Esophagus mucosa (tissue), 1 donor: ENCODE measurements around the gene C4orf50. TPM values are rescaled to one million over a fixed set of nuclear protein-coding genes. Genes with fewer than 3 reads are reported as not detected.
"Not testable (repeated sequence)": the region's sequence is repeated elsewhere in the genome, so short reads cannot be mapped to it uniquely, and the experiment has no call there.

Source experiments
- ATAC-seq: fragments of 200-7000 bp; cut with Tn5 transposase; one replicate; pipeline ENCODE4 v1.9.1; 2020
- total RNA-seq: library from RNA; stranded (reverse); gene quantifications from one replicate; pipeline ENCODE4 v1.2.4, GENCODE V29; 2023
- donor health status: DM: yes; HTN: yes; CAD: no.

Gene C4orf50
- total RNA-seq, 1 donor from 2014 or later = 0.04 TPM

DNA sequence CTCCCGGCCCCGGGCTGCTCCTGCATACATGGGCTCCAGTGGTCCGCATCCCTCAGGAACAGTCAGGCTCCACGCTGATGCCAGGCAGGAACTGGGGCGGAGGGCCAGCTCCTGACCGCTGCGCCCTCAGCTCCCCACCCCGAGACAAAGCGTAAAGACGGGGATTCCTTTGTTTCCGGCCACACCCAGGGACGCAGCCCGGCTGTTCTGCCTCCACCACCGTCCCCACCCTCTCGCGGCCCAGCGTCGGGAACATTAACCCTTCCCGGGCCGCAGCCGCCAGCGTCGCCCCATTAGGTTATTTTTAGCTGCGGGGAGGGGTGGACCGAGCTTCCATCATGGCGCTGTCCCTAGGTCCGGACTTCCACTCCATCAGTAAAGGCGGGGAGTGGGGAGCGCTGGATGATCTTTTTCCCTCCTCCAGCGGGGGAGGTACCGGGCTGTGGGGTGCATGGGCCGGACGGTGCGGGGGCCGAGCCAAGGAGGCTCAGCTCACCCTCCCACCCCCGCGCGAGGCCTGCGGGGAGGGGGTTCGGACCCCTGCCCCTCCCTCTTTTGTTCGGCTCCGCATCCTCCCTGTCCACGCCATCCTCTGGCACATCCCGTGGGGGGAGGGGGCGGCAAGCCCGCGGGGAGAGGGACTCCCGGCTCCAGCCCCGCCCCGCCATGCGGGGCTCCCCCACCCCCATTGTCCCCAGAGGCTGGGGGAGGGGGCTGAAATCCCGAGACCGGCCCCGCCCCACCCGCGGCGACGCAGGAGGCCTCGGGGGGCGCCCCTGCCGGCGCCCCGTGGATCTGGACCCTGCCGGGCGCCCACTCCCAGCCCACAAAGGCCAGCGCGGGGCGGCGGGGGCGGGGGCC, 130.6 kb downstream of the C4orf50 start:
- peak; percentile 15 for ATAC-seq

DNA sequence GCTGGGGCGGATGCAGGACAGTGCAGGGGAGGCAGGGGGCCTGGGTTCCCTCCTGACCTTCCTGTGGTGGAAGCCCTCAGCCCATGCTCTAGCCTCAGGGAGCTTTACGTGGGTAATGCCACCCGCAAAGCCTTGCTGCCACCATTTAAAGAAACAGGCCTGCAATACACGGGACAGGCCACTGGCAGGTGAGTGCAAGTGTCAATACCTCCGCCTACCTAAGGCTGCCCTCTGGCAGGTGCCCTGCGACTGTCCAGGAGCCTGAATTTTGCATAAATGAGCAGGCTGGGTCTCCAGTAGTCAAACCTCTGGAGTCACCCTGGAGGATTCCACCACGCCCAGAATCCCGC, 131.2 kb downstream of the C4orf50 start:
- peak; percentile 3 for ATAC-seq

DNA sequence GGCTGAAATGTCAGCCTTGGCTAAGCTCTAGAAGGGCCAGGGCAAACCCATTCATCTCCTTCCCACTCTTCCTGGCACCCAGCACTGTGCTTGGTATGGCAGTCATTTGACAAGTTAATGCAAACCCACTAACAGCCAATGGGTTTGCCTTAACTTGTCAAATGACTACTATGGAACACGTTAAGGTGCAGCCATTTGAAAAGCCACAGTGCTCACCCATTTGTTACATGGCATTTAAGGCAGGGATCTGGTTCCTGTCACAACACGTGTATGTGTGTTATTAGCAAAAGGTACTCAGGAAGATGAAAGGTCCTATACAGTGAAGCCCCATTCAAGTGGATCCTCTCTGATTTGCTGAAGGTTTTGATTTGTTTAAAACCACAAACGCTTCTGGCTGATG, 132.5 kb downstream of the C4orf50 start:
- peak; percentile 67 for ATAC-seq

DNA sequence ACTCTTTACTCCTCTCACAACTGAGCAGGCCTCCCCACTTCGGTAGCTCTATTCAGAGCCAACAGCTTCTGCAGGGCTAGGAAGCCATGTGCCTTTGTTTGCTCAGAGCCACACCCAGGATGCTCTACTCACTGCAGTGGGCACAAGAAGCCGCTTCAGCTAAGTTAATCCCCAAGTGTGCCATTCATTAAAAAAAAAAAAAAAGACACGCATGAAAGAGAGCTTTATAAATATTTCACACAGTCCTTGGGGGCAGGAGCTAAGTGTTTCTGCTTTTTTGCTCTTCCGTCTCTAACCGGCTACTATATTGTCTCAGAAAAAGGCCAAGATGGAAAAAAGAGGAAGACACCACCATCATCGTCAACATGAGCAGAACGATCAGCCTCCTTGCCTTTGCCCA, 133.4 kb downstream of the C4orf50 start:
- ATAC-seq = no peak

DNA sequence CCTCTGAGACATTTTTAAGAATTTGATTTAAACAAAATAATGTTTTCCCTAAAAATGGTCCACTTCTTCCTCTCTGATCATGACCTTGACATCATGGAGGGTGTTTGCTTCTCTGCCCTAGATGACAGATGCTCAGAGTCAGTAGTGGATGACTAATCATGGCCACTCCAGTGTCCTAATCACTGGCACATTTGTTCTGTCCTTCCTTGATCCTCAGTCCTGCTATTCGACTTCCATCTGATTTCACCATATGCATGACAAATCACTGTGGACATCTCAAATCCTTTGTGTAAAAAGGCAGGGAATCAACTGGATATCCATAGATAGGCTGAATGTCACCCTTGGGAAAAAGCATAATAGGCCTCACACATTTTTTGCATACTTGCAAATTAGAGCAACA, 134.3 kb downstream of the C4orf50 start:
- peak; percentile 45 for ATAC-seq

DNA sequence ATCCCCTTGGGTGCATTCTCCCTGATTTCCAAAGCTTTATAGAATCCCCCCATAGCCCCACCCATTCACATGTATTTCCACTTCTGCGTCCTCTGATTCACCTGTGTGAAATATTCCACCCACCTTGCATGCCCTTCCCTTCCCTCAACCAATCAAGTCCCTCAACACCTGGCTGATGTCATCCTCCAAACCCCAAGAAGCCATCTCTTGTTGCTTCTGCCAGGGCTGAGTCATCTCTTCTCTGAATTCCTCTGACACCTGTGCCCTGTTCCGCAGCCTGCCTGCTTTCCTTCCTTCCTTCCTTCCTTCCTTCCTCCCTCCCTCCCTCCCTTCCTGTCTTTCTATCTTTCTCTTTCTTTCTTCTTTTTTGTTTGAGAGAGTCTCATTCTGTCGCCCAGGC, 135.3 kb downstream of the C4orf50 start:
- peak; percentile 73 for ATAC-seq

DNA sequence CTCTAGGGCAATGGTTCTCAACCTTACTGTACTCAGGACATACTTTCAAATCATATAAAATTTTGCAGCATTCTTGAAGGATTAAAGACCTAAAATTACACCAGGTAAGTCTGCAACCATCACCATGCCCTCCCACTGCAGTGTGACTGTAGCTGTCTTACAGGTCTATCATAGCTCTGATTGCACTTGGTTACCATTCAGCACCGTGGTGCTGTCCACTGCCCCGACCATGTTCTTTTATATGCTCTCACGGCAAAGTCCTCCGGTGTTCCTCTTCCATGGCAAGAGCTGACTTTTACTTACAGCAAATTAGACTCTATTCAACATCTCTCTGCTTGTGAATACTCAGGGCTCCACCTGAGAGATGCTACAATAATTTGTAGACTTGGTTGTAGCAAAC, 136.9 kb downstream of the C4orf50 start:
- ATAC-seq = no peak

DNA sequence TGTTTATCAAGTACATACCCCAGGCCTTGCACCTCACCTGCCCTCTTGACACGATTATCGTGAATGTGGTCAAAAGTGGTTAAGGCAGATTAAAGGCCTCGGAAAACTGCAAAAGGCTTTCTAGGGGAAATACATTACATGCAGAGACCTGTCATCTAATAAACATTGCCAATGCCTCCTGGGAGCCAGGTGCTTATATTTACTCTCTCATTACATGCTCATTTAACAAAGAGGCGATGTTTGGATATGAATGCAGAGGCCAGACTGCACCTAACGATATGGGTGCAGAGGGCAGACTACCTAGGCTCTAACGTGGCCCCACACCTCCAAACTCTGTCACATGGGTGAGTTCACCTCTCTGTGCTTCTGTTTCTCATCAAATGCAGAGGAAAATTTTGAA, 139.9 kb downstream of the C4orf50 start:
- ATAC-seq = no peak

DNA sequence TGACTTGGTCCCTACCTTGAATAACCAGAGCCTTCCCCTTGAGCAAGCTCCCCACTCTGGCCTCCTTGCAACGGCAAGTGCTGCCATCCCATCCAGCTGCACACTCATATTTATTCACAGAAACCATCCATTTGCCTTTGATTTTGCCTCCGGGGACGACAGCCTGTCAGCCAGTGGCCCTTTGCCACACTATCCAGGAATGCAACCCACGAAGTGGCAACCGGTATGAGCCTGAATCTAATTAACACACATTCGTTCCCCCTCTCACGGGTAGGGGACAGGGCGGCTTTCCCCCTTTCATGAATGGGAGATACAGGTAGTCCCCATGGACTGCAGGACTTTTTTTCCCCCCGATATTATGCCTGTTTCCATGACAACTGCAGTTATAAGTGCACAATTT, 140.8 kb downstream of the C4orf50 start:
- no peak for ATAC-seq

DNA sequence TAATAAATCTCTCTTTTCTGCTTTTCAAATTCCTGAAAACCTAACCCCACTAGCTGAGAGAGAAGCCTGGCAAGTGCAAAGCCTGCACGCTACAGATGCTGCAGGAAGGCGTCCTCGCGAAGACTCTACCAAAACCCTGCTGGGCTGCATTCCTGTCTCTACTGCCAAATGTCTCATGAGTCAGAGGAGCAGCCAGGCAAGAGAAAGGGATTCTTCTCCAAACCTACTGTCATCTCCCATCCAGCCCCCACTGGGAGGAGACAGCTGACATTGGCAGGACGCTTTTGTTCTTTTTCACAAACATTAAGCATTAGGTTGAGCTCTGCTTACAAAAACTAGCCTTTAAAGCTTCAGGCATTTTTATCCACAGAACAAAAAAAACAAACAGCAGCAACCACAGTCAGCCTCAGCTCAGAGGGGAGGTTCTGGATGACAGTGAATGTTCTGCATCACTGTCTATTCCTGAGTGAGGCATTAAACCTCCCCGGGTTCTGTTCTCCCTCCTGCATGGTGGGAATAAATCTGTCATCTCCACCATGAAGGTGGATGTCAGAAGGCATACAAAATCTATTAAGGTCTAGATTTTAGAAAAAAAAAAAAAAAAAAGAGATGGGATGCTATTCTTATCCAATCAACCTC, 143.3 kb downstream of the C4orf50 start:
- peak; percentile 80 for ATAC-seq

DNA sequence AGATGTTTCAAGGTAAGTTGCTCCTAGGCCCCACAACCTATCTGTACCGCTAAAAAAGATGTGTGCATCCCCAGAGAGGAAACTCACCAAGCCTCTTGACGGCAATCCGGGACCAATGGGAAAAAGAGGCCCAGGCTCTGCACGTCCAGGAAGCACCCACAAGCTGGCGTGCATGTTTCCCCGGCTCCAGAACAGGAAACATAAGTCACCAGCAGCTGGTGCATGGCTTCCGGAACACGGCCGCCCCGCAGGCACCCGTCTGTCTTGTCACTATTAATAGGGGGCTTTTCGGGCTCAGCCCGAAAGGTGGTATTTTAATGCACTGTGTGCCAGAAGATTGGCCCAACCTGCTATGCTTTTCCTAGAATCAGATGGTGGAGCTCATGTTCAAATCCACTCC, 147.5 kb downstream of the C4orf50 start:
- no peak for ATAC-seq

DNA sequence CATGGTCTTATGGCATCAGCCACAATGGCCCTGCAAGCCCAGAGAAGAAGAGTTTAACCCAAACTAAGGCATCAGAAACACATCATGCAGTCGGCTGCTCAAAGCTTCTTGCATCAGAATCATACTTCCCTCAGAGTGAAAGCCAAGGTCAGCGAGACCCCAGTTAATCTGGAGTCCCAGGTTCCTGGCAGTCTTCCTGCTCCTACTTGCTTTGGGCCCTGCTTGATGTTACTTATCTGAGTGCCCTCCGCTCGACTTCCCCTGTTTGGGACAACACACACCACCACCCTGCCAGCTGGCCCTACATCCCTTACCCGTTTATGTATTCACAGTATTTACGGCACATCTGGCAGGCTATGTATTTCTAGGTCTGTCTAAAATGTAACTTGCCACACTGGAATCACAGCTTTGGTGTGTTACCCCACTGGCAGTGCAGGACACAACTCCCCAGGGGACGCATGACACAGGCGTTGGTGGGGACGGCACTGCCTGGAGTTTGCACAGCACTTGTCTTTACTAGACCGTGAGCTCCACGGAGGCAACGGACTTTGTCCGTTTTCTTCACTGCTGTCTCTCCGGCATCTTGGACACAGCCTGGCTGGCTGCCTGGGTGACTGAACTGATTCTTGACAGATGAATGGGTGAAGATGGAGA, 148.1 kb downstream of the C4orf50 start:
- no peak for ATAC-seq

DNA sequence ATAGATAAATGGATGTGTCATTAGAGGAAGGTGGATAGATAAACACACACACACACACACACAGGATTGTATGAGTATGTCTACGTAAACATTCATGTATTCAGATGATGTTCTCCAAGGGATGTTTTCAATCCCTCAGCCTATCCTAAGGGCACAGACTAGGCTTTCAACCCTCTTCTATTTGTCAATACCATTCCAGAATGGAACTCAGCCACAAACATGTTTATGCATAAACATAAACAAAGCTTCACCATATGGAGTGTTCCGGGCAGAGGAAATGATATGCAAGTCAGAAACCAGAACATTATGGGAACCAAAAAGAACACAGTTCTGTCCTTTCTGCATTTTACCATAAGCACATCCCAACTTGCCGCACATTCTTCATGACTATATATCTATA, 150.4 kb downstream of the C4orf50 start:
- no peak for ATAC-seq

DNA sequence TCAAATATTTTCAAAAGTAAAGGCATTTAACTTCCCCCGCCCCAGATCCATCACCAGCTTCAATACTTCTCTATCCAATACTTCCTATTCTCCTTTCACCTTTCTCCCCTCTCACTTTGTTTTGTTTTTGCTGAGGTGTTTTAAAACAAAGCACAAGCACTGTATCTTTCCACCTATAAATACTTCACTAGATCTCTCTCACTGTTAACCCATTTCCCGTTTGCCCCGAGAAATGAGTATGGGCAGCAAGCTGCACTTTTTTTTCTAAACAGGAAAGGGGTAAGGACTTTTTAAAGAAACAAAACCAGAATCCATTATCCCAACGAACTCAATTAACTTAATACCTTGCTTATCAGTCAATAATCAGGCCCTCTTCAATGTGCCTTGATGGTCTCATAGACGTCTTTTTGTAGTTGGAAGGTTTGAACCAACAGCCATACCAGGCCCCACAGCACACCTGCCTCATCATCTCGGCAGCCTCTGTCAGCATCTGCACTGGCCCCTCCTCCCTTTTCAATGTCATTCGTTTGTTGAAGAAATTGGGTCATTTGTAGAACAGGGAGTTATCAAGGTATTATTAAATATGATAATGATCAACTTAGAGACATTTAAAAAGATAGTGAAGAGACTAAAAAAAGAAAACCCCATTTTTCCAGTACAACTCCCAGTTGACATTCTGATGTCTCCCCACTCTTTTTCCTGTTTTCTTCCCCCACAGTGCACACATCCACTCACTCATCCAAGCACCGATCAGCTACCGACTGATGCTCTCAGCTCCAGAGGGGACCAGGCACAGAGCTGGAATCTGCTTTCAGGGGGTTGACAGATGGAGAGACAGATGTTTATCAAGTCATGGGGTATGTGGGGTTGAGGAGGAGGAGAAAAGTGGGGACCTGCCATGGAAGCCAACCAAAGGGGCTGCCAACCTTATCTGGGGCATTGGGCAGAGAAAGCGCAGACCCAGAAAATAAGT, 151.1 kb downstream of the C4orf50 start:
- ATAC-seq = no peak

DNA sequence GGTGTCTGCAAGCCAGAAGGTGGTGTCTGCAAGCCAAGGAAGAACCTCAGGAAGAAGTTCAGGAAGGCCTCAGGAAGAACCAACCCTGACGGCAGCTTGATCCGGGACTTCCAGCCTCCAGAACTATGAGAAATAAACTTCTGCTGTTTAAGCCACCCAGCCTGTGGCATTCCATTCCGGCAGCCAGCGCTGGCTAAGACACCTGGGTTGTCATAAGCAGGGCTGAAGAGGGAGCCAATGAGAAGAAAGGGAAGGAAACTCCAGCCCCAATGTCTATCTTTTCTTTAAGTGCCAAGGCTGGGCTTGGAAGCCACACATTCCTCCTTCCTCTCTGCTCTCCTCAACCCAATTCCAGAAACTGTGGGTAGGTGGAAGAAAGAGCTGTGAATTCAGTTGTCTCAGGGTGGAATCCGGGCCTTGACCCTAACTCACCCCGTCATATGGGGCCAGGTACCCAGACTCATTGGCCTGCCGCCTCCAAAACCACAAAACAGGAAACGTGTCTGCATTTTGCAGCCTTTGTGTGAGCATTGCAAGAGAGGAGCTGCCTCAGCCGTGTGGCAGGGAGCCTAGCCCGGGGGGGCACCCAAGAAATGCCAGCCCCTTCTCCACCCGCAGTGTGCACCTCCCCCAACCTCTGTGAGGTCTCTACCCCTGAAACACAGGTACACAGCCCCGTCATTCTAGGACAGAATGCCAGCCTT, 152.2 kb downstream of the C4orf50 start:
- ATAC-seq = no peak

DNA sequence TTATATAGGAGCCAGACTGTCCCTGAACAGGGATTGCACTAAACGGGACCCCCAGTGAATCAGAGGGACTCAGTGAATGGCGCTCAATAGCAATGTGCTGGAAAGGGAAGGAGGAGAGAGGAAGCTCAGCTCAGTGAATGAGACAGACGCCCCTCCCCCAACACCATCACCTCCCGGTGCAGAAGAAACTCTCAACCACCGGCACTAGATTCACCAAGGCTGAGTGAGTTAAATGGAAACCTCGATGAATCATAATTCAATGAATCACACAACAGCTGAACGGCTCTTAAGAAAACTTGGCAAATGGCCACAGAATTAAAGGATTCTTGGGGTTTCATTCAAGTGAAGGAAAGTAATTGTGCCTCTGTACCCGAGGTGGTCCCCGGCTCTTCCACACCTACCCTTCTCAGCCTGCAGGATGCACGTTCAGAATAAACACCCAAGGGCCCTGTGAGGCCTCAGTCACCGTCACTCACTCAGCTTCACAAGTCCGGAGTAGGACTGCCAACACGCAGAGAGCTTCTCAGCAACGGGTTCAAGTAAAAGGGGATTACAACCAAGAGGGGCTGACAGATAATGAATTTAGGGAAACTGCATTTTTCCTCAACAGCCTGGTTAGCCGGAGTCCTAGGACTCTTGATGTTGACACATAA, 154.6 kb downstream of the C4orf50 start:
- ATAC-seq = peak; percentile 83

DNA sequence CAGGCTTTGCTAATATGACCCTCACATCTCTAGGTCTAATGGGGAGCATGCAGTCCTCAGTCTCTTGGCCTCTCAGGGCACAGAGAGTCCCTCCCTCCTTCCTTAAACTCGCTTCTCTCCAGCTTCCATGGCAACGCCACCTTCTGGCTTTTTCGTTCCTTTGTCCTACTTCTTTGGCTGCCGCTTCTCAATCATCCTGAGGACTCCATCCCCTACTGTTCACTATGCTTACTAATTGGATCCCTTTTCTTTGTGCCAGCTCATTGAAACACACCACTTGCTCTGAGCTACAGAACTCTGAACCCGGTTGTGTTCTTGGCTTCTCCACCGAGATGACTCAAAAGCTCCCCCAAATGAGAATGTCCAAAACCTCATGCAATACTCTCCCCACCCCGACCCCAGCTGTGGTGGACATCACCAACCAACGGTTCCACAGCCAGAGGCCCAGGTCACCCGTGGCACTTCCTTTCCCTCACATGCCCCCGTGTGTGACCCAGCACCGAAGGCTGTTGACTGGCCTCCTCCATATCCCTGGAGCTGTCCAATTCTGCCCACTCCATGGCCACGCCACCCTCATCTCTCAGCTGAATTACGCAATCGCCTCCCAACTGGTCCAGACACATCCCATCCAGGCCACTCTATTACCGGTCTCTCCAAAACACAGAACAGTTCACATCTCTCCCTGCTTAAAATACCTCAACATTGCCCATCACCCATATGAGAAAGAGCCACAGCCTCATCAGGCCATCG, 160.0 kb downstream of the C4orf50 start:
- ATAC-seq = no peak

DNA sequence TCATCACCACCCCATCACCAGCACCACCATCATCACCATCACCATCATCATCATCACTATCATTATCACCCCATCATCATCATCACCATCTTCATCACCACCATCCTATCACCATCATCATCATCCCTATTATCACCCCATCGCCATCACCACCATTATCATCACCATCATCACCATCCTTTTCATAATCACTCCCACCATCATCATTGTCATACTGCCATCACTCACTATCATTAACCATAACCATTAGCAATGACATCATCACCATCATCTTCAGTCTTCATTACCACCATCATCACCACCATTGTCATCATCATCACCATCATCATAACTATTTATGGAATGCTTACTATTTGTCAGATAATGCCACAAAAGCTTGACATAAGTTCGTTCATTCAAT, 161.0 kb downstream of the C4orf50 start:
- no peak for ATAC-seq

DNA sequence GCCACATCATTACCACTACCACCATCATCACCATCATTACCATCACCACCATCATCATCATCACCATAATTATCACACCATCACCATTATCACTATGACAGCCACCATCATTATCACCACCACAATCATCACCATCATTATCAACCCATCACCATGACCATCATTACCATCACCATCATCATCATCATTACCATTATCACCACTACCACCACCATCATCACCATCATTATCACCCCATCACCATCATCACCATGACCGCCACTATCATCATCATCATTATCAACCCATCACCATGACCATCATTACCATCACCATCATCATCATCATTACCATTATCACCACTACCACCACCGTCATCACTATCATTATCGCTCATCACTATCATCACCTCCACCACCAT, 161.9 kb downstream of the C4orf50 start:
- ATAC-seq = not testable (repeated sequence)

DNA sequence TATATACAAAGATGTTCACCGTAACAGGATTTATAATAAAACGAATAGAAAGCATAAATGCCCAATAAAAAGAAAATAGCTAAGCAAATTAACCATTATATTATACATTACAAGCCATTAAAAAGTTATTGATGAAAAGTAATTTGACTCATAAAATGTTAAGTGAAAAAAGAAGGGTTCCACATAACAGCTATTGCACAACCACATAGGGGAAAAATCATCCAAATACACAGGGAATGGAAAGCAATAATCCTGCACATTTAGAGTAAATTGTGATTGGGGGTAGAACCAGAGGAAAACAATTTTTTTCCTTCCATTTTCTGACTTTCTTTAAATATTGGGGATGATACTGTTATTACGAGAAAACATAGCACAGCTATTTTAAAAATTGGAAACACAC, 163.3 kb downstream of the C4orf50 start:
- ATAC-seq = no peak
